Hematopoietic multipotent progenitor cell treated with erythropoietin and hydrocortisone succinate and interleukin-3 and kit ligand, for 15 days (in vitro differentiated cells): ENCODE data around the gene ALDH1A1.

Experiments used
- DNase-seq: peaks from one replicate; pipeline ENCODE4 v3.0.0-alpha.2; 2015; ENCODE audit warnings: low spot score

The ALDH1A1 gene

DNA sequence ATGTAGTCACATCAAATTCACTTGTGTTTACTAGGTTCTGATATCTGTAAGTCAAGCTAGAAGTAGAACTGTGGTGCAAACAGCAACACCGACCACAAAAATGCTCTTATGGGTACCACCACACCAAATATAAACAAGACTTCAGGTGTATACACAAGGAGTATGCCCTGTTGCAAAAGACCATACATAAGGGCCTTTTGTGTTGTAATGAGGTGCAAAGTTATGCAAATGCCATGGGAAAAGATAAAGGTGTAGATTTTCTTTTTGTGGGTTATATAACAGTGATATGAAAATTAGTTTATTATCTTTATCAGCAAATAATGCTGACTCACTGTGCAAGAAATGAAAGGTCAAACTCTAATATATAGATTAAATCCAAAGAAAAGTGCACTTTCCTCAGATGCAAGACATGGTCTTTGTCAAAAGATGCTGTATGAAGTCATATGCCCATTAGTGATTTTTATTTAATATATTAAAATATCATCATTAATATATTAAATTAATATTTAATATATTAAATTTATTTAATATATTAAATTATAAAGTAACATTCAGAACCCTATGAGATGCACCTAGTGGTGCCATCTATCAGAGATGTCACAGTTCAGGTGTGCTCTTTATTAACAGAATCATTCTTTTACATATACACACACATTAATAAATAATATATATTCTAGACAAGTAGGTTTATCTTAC lies 26.7 kb upstream of the ALDH1A1 start:
- DNase-seq, result no peak

DNA sequence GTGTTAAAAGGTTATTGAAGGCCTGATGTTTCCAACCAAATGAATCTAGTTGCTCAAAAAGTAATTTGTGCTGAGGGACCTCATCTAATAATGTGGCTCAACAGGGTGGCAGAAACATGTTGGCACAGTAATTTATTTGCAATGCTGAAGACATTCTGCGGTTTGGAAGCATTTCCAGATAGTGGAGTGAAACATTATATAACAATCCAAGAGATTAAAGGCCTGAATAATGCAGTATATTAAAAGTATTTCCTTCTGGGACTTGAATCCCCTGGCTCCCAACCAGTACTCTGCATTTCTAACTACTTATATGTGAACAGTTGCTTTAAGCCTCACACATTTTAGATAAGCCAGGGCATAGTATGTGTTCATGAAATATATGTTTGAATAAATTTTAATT lies 25.9 kb upstream of the ALDH1A1 start:
- no peak for DNase-seq

DNA sequence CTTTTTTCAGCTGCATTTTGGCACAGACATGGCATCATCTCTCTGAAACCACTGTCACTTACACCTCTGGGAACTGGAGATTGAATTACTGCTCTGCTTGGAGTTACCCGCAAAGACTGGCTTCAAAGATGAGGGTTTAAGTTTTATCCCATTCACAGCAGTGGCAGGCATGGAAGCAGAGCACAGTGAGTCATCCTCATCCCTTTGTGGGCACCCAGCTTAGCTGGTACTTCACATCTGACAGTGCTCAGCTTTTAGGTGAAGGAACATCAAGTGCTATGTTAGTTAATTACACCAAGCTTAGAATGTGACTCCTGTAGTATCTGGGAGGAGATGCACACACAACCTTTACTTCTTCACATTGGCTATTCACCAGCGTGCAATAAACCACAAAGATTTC lies 24.8 kb upstream of the ALDH1A1 start:
- no peak for DNase-seq

- DNase-seq, result no peak
These were observed 21.6 kb upstream of the ALDH1A1 start for GRCh38 chr9:72974501-72974900.

DNA sequence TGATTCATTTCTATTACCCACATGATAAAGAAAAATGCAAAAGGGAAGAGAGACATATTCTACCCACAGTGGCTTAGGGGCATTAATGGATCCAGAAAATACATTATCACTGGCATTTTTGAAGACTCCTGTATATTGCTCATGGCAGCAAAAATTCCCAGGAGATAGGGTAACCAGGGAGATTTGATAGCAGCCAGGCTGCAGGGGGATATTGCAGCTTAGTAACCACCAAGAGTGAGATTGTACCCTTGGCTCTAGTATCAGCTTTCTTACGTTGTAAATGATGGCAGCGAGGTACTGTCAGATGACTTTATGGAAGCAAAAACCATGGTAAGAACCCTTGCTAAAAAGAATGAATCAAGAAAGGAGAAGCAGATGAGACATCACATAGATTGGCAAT lies 19.8 kb upstream of the ALDH1A1 start:
- no peak for DNase-seq

- no peak for DNase-seq
These were observed 18.6 kb upstream of the ALDH1A1 start for GRCh38 chr9:72971411-72971810.

GRCh38 chr9:72960446-72960845 lies 7.6 kb upstream of the ALDH1A1 start:
- no peak for DNase-seq

DNA sequence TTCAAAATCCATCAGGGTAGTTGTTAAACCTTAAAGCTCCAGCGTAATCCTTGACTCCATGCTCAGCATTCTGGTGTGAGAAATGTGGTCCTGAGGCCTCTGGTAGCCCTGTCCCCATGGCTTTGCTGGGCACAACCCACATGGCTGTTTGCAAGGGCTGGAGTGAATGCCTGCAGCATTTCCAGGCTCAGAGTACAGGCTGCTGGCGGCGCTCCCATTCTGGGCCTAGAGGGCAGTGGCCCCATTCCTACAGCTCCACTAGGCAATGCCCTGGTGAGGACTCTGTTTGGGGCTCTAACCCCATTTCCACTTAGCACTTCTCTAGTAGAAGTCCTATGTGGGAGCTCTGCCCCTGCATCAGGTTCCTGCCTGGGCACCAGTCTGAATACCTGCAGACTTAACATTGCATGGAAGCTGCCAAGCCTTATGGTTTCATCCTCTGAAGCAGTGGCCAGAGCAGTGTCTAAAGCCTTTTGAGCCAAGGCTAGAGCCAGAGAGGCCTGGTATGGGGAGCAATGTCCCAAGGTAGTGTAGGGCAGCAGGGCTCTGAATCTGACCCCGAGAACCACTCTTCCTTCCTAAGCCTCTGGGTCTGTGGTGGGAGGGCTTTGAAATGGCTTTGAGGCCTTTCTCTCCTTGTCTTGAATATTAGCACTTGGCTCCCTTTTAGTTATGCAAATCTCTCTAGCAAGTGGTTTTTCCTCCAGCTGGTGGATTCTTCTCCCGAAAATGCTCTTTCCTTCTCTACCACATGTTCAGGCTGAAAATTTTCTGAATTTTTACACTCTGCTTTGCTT lies 5.8 kb upstream of the ALDH1A1 start:
- no peak for DNase-seq

DNA sequence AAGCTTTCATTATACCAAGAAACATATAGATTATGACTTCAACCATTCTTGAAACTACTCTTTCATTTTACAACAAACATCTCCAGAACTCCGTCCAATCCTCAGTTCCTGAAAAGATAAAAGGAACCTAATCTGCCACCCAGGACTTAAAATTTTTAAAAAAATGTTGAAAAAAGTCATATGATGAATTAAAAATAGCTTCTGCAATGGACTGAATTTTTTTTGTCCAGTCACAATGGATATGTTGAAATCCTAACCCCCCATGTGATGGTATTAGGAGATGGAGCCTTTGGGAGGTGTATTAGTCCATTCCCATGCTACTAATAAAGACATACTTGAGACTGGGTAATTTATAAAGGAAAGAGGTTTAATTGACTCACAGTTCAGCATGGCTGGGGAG lies 2.7 kb upstream of the ALDH1A1 start:
- no peak for DNase-seq

- DNase-seq, result no peak
These were observed 2.2 kb upstream of the ALDH1A1 start for GRCh38 chr9:72955126-72955455.

DNA sequence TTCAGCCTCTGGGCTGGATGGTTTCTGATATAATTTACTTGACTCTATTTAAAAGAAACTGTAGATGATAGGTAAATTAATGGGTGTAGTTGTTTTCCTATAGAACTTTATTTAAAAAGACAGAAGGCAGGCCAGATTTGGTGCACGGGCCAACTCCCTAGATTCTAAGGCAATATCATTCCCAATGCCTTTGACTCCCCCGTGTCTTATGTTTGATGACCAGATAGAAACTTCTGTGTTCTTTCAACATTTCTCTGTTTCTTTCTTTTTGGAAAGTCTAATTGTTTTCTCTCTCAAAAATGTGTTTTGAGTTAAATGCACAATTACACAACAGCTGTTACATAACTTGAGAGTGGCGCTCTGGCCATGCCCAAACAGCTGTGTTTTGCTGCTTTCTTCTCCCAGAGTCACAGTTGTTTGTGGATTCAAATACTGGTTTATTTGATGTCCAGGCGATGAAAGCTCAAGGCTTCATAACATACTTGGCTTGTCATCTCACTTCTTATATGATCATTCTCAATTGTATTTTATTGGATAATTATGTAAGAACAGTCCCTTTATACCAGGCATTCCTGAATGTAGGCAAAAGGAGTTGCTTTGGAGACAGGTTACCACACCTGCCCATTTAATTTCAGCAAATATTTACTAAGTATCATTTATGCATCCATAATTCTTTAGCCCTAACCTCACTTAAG lies 1.7 kb upstream of the ALDH1A1 start:
- no peak for DNase-seq

DNA sequence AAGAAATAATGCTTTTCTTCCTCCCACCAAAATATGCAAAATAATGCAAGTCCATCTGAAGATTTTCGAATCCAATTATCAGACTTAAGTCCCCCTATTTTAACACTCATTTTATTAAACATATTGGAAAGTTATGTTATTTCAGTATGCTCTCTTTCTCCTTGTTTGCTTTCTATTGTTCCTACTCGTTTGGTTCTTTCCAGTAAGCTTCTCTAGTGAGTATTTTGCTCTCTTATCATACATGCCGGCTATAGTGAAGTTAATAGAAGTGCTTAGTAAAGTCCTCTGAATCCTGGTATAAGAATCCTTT lies 517 bp downstream of the ALDH1A1 start:
- DNase-seq, result no peak

DNA sequence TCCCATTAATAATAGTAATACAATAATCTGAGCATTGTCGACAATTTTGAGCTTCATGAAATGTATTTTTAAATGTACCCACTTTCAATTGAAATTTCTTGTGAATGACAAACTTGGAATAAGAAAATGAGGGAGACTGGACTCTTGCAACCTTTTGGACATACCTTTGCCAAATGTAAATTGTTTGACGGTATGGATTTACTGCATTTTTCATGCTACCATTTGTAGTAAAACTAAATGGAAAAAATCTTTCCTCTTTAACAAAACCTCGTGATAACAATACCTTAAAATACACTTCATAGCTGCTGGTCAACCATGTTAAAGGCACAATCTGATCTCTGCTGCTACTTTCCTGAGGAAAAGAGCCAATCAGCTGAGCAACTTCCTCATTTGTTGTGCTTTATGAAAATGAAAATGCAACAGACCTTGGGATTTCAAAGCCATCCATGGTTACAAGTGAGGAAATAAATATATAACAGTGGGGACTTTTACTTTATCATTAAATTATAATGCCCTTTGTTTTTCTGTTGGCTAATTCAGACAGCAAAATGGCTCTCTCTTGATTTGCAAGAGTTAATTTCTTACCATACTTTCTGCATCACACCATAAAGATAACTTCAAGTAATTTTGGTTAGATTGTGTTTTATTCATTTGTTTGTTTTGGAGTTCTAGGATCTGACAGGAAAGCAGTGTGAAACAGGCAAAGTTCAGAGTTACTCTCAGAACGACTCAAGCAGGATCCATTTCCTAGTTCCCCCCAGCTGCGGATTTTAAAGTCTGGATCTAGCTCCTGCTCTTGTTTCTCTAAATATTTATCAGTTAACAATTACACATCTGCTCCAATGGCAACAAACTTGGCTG lies 1.1 kb downstream of the ALDH1A1 start:
- DNase-seq, result no peak

DNA sequence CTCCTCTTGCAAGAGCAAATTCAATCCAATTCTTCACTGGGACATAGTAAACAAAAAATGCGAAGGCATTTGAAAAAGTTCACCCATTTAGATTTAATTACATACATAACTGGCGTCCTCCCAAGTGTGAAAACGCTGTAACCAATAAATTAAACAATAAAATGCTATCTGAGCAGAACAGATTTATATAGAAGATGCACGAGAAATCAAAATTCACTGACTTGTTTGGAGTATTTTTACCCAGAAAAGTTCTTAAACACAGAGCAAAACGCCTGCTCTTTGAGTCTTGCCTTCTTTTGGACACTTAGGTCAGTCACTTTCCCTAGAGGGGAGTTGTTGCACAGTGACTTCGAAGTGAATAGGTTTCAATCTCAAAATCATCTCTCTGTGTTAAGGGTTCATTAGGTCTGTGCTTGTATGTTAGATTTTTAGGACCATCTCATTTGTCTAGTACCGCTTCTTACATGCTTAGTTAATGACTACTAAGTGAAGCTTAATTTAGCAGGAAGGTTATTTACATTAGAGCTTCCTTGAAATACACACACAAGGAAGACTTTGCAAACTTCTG lies 1.9 kb downstream of the ALDH1A1 start:
- no peak for DNase-seq

GRCh38 chr9:72949918-72950325 lies 2.9 kb downstream of the ALDH1A1 start:
- no peak for DNase-seq

GRCh38 chr9:72949244-72949582 lies 3.6 kb downstream of the ALDH1A1 start:
- DNase-seq, result no peak

DNA sequence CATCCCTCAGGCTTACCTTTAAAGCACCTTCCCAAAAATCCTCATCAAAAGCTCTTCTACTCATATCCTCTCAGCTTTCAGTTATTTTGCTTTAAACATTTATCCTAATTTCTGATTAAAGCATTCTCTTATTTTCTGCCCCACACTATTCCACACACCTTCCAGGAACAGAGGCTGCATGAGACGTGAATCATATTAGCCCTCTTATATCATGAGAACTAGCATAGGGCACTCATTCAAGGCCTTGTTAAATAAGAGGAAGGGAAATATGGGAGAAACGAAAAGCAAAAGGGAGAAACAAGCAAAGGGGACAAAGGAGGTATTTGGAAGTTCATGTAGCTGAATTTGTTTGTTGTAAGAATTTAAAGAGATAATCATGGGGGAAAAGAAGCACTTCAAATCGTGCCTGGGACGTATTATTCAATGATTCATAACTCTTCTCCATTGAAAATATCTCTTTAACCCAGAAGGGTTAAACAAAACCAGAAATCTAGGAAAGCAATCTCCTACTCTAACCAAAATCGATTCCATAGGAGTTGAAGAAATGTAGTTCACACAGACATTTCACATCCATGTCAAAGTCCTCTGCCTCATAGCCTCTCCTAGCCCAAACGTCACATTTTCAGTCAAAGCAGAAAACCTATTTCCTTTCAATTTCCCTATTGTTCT lies 4.1 kb downstream of the ALDH1A1 start:
- no peak for DNase-seq

DNA sequence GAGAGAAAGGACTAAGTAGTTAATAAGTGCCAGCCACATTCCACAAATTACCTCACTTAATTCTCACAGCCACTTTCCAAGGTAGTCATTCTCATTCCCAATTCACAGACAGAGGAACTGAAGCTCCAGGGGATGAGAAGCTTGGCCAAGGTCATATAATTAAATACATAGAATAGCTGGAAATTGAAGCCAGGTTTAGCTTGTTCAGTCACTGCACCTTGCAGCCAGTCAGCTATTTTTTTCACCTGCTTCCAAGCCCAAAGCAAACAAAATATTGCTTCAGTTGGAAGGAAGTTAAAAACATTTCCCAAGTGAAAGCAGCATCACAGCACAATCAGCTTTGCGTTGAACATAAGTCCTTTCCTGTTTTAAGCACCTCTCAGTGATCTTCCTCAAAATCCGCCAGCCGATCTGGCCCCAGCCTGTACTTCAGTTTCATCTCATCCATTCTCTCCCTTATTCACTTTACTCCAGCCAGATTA lies 4.8 kb downstream of the ALDH1A1 start:
- no peak for DNase-seq

GRCh38 chr9:72946821-72947220 lies 6.0 kb downstream of the ALDH1A1 start:
- DNase-seq, result no peak

DNA sequence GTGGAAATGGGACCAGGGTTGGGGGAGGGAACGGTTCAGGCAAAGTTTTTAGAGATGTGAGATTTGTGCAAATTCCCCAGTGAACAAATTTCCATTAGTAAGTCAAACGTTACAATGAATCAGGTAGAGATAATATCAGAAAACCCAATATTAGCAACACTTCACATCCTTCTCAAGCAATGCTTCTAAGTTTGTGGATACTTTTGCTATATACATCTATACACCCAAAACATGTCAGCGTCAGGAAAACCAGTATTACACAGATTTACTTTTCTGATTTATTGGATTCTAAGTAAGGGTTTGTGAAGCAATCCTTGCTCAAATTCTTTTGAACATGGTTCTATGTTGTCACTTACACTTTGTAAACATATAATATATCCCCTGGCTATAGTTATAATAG lies 6.5 kb downstream of the ALDH1A1 start:
- no peak for DNase-seq

GRCh38 chr9:72945391-72945790 lies 7.5 kb downstream of the ALDH1A1 start:
- DNase-seq, result no peak
